ENCODE data around the gene CCL23. TPM values are rescaled to one million over a fixed set of nuclear protein-coding genes. Genes with fewer than 3 reads are reported as not detected.

The CCL23 gene
- total and polyA plus RNA-seq, 9 of the 15 experiments (the other 6 are each of a cell fraction or from before 2014, with no cell fraction given): not detected

DNA sequence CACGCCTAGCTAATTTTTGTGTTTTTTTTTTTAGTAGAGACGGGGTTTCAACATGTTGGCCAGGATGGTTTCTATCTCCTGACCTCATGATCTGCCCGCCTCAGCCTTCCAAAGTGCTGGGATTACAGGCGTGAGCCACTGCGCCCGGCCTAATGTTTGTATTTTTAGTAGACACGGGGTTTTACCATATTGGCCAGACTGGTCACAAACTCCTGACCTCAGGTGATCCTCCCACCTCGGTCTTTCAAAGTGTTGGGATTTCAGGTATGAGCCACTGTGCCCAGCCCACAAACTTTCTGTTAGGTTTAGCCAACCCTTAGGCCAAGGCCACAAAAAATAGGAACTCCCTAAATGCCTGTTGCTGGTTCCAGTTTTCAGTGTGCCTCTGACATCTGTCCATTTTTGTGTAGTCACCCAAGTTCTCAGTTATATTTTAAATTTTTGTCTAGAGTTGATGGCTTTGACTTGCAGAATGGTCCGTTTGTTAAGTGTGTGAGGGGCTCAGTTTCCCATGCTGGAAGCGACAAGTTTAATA is 49.2 kb downstream of the CCL23 start:
- intact Hi-C loops (cut with micrococcal nuclease): loop anchor here (1.0 to 5.0 kb wide), 4 partner anchors 22 to 181 kb away; no protein-coding TSS in a partner anchor
- H2AFZ ChIP-seq (ENCODE audit: low read depth, low read length): no peak overlapping the region
- H3K79me2 ChIP-seq (ENCODE audit: control insufficient read depth, insufficient read depth, low read length): no peaks in the 10 kb centered on the region
- H3K4me1 ChIP-seq (replicated peaks in 1 of 2; ENCODE audit: control insufficient read depth in 2 of 2, insufficient read depth in 2 of 2, low read length in 2 of 2): no peaks in the 10 kb centered on the region
- POLR2A ChIA-PET: no interaction called here
- no peaks in the 10 kb centered on the region for H4K20me1 ChIP-seq (replicated peaks; ENCODE audit: control insufficient read depth, insufficient read depth, low read length)
- H3K27ac ChIP-seq (ENCODE audit: extremely low read depth, low read depth, low read length): no peak overlapping the region
- no peaks in the 10 kb centered on the region for H3K9me3 ChIP-seq (replicated peaks; ENCODE audit: control insufficient read depth, insufficient read depth, low read depth, low read length)
- DNase-seq (ENCODE audit: extremely low read depth in 1 of 4, low spot score in 3 of 4): no peak
- no peak overlapping the region for H3K4me2 ChIP-seq (ENCODE audit: insufficient read depth, low read length)
- 15% methylated on average over 9 of the region's 10 CpGs for WGBS (ENCODE audit: insufficient coverage, low coverage, missing lambda C conversion rate)
- BruUV-seq (replicated peaks): no TSS peak
- no peak for ATAC-seq
- no peak overlapping the region for H3K9ac ChIP-seq (ENCODE audit: insufficient read depth in 1 of 2, low read depth in 2 of 2, low read length in 2 of 2)
- no peak overlapping the region for H3K4me3 ChIP-seq
- TF ChIP-seq PTBP1 (IDR thresholded peaks at IDR 0.05; ENCODE audit: low read depth, low read length) (no peak), KAT7 (CRISPR knock-in tag; IDR thresholded peaks at IDR 0.05; ENCODE audit: borderline replicate concordance) (no peak), LEF1 (IDR thresholded peaks at IDR 0.05) (no peak), SMARCA4 (IDR thresholded peaks at IDR 0.05) (no peak), JUN (IDR thresholded peaks at IDR 0.05; ENCODE audit: borderline replicate concordance, low read depth, low read length) (no peak), JUN (CRISPR knock-in tag; IDR thresholded peaks at IDR 0.05; ENCODE audit: borderline replicate concordance) (no peak), BRD9 (IDR thresholded peaks at IDR 0.05; ENCODE audit: low read depth, partially characterized antibody) (no peak), ZNF436 (CRISPR knock-in tag; IDR thresholded peaks at IDR 0.05) (no peak), ZNF695 (CRISPR knock-in tag; IDR thresholded peaks at IDR 0.05) (no peak), HNRNPK (IDR thresholded peaks at IDR 0.05; ENCODE audit: low read depth, low read length, poor library complexity, severe bottlenecking) (no peak), RBM15 (IDR thresholded peaks at IDR 0.05; ENCODE audit: insufficient read depth, low read length) (no peak), RBM17 (IDR thresholded peaks at IDR 0.05; ENCODE audit: borderline replicate concordance, low read depth, low read length) (no peak), SIN3B (IDR thresholded peaks at IDR 0.05; ENCODE audit: low read depth) (no peak)
- TF ChIP-seq, protein P1, sequence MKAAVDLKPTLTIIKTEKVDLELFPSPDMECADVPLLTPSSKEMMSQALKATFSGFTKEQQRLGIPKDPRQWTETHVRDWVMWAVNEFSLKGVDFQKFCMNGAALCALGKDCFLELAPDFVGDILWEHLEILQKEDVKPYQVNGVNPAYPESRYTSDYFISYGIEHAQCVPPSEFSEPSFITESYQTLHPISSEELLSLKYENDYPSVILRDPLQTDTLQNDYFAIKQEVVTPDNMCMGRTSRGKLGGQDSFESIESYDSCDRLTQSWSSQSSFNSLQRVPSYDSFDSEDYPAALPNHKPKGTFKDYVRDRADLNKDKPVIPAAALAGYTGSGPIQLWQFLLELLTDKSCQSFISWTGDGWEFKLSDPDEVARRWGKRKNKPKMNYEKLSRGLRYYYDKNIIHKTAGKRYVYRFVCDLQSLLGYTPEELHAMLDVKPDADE (conservative IDR thresholded peaks at IDR 0.05; ENCODE audit: control insufficient read depth, low read depth, low read length): no peak
- TF ChIP-seq, protein P2, sequence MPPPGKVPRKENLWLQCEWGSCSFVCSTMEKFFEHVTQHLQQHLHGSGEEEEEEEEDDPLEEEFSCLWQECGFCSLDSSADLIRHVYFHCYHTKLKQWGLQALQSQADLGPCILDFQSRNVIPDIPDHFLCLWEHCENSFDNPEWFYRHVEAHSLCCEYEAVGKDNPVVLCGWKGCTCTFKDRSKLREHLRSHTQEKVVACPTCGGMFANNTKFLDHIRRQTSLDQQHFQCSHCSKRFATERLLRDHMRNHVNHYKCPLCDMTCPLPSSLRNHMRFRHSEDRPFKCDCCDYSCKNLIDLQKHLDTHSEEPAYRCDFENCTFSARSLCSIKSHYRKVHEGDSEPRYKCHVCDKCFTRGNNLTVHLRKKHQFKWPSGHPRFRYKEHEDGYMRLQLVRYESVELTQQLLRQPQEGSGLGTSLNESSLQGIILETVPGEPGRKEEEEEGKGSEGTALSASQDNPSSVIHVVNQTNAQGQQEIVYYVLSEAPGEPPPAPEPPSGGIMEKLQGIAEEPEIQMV (tag; conservative IDR thresholded peaks at IDR 0.05; ENCODE audit: low read depth): no peak
- TF ChIP-seq, protein P3, sequence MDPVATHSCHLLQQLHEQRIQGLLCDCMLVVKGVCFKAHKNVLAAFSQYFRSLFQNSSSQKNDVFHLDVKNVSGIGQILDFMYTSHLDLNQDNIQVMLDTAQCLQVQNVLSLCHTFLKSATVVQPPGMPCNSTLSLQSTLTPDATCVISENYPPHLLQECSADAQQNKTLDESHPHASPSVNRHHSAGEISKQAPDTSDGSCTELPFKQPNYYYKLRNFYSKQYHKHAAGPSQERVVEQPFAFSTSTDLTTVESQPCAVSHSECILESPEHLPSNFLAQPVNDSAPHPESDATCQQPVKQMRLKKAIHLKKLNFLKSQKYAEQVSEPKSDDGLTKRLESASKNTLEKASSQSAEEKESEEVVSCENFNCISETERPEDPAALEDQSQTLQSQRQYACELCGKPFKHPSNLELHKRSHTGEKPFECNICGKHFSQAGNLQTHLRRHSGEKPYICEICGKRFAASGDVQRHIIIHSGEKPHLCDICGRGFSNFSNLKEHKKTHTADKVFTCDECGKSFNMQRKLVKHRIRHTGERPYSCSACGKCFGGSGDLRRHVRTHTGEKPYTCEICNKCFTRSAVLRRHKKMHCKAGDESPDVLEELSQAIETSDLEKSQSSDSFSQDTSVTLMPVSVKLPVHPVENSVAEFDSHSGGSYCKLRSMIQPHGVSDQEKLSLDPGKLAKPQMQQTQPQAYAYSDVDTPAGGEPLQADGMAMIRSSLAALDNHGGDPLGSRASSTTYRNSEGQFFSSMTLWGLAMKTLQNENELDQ (CRISPR knock-in tag; IDR thresholded peaks at IDR 0.05; ENCODE audit: borderline replicate concordance): no peak
- no peaks in the 10 kb centered on the region for H3K9me1 ChIP-seq (ENCODE audit: control insufficient read depth, insufficient read depth, low read length)
- no peak for FAIRE-seq
- H3K27me3 ChIP-seq (ENCODE audit: control insufficient read depth in 2 of 2, insufficient read depth in 2 of 2, low read length in 2 of 2): peaks cover 9 to 18% of the 10 kb centered on the region in 2 experiments; a peak in 4 of 5 replicates
- in situ Hi-C loops (cut with MboI): loop anchor here (25.0 kb wide), 1 partner anchor 519 kb away; the partner anchor contains the start of gene ZNHIT3
- H3K36me3 ChIP-seq (ENCODE audit: control insufficient read depth, insufficient read depth, low read length): no peaks in the 10 kb centered on the region
- CTCF ChIA-PET (ENCODE audit: low intra/inter-chr PET ratio): interaction anchor here (1.3 to 1.5 kb wide), 3 partner anchors 40 to 514 kb away, joined by 8 to 14 read pairs (median 8); no protein-coding TSS in a partner anchor
